PC-3 (cell line): ENCODE results near the gene HAP1.

ENCODE experiments used
- CTCF ChIP-seq: fragments of 300-600 bp; sonication (generic); conservative IDR thresholded peaks from 2 replicates; pipeline ENCODE4 v1.5.1; 2017; ENCODE audit warnings: antibody characterized with exemption, low read depth, mild to moderate bottlenecking, low read length
- EZH2 ChIP-seq: fragments of 300-600 bp; sonication (generic); IDR thresholded peaks from one replicate; pipeline ENCODE4 v1.6.1; 2017; ENCODE audit warnings: antibody characterized with exemption, mild to moderate bottlenecking, low read length; ENCODE audit not compliant: unreplicated experiment
- EZH2phosphoT487 ChIP-seq: fragments of 300-600 bp; sonication (generic); IDR thresholded peaks from 2 replicates; pipeline ENCODE4 v1.6.1; 2018; ENCODE audit warnings: mild to moderate bottlenecking, antibody characterized with exemption, low read length, borderline replicate concordance

- no peak for TF ChIP-seq CTCF
- TF ChIP-seq EZH2phosphoT487: no peak
- TF ChIP-seq EZH2: no peak
Measured at GRCh38 chr17:41758601-41759000, 24.2 kb upstream of the HAP1 start.
